Limb (tissue), 2 donors: ENCODE measurements around the gene S100A16.
"Not testable (repeated sequence)": the region's sequence is repeated elsewhere in the genome, so short reads cannot be mapped to it uniquely, and the experiment has no call there.

Experiments
- DNase-seq, 2 donors: peaks; one replicate each; pipeline ENCODE4 v3.0.0-alpha.2; 2016; ENCODE audit errors: extremely low spot score in 2 of 2

S100A16 gene, protein sequence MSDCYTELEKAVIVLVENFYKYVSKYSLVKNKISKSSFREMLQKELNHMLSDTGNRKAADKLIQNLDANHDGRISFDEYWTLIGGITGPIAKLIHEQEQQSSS

DNA sequence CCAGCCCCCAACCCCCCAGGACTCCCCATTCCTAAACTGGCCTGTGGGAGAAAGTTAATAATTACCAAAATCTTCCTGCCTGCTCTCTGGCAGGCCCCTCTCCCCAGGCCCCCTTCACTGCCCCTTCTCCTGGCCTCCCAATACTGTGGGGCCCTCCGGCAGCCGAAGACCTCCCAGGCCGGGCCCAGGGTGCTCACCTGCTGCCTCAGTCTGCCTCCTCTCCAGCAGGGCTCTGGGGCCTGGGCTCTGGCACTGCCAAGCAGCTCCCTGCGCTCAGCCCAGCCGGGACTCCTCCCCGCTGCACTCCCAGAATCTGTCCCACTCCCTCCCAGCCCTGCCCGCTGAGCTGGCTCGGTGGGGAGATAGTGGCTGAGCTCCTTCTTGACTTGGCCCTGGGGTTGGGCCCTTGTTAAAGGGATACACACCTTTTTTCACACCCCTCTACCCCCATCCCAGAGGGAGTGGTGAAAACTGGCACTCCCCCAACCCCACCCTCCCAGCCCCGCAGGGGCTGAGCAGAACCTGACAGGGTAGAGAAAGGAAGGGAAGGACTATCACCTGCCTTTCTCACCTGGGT, at the start of gene S100A16:
TSS of gene S100A16 (minus strand) at position 383 of the 577 bp plus-strand sequence. CDS start 4,986 bp downstream, outside the sequence.
- peak in 1 of 2 donors; percentile 22 for DNase-seq

DNA sequence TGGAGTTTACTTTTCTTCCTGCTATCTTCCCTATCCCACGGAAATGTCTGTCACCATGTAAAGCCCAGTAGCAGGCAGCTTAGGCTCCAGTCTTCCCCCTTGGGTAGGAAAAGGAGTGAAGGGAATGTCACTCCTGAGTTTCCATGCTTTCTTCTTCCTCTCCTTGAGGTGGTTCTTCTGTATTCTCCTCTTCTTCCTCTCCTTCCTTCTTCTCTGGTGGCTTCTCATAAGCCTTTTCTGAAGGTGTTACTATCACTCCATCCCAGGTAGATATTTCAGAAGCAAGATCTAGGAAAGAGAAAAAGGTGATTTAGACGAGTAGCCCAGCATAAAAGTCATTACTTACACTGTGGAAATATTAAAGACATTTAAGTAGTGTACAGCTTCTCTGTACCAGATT, 49.3 kb upstream of the S100A16 start:
- DNase-seq, result no peak

DNA sequence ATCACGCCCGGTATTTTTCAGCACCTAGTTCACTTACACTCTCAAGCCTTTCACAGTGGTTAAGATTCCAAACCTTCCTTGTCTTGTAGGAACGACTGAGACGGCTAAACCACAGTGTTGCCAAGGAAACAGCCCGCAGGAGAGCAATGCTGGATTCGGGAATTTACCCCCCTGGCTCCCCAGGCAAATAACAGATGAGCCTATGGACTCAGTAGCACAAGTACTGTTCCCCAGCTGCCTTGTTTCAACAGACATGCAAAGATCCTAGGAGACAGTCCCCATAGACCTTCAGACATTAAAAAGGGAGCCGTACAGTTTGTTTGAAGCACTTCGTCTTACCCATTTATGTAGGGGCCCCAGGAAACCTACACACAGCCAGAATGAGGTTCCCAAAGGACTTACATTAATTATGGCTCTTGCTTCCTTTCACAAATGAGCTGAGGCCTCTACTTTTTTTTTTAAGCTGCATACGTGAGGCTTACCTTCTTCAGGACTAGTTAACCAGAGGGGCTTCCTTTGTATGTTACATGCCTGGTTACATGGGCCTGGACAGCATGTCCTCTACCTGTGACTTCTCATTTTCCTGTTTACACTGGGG, 48.3 kb upstream of the S100A16 start:
- DNase-seq, result no peak

DNA sequence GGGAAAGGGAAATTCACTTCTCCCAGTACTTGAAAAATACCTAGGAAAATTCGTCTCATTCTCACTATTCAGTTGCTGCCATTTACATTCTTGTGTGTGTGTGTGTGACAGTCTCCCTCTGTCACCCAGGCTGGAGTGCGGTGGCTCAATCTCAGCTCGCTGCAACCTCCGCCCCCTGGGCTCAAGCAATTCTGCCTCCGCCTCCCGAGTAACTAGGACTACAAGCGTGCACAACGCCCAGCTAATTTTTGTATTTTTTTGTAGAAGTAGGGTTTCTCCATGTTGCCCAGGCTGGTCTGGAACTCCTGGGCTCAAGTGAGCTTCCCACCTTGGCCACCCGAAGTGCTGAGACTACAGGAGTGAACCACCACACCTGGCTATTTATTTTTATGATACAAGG, 46.7 kb upstream of the S100A16 start:
- DNase-seq, result no peak

DNA sequence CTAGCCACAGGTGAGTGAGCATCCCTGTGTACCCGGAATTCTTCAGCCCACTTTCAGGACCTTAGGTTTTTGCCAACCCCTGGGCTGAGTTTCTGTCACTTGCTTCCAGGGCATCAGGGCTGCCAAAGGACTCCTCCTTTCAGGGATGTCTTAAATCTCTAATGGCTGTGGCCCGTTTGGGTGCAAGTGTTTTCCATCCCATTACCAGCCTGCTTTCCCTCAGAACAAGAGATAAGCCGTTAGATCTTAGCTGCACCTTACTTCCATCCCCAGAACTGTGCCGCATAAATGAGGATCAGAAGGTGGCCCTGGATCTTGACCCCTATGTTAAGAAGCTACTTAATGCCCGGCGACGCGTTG, 46.2 kb upstream of the S100A16 start:
- DNase-seq, result no peak

DNA sequence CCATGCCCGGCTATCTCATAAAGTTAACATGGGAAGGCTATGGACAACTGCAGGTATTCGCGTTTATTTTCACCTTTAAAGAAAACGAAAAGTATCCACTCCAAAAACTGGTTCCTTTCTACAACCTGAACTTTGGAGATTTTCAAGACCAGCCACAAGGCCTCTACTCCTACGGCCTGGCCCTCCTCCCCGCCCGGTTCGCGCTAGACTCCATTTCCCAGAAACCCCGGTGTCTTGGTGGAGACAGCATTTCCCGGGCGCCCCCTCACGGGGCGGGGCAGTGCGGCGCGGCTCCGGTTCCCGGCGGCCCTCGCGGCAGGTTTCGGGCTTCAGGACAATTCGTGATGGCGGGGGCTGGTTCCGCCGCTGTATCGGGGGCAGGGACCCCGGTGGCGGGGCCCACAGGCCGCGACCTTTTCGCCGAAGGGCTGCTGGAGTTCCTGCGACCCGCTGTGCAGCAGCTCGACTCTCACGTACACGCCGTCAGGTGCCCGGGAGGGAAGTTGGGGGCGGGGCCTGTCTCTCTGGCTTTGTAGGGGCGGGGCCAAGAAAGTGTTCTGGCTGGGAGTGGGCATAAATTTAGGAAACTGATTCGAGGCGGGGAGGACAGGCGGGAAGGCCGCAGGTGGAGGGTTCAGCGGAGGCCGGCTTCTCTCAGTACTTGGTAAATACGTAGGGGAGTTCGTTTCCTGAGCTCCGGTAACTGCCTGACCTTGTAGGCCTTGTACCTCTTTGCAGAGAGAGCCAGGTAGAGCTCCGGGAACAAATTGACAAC, 45.6 kb upstream of the S100A16 start, which contains the start of gene SNAPIN:
TSS of gene SNAPIN (plus strand) at position 304 of the 775 bp plus-strand sequence. CDS start at position 345, 41 bp downstream.
- DNase-seq, result peak; percentile 93 to 95

DNA sequence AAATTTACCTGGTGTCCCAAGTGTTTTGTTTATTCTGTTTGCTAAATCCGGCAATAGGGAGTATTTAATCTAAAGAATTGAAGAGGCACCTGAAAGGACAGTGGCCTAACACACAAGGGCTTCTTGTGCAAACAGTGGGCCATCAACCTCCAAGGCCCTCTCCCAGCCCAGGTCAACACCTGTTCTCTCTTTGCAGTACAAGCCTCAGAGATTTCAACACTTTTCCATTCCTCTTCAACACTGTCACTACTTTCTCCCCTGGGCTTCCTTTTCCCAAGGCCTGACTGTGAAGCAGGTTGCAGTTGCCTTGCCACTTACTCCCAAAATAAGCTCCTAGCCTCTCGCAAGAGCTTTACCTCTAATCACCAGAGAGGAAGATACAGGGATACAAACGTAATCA, 42.4 kb upstream of the S100A16 start:
- DNase-seq, result no peak

DNA sequence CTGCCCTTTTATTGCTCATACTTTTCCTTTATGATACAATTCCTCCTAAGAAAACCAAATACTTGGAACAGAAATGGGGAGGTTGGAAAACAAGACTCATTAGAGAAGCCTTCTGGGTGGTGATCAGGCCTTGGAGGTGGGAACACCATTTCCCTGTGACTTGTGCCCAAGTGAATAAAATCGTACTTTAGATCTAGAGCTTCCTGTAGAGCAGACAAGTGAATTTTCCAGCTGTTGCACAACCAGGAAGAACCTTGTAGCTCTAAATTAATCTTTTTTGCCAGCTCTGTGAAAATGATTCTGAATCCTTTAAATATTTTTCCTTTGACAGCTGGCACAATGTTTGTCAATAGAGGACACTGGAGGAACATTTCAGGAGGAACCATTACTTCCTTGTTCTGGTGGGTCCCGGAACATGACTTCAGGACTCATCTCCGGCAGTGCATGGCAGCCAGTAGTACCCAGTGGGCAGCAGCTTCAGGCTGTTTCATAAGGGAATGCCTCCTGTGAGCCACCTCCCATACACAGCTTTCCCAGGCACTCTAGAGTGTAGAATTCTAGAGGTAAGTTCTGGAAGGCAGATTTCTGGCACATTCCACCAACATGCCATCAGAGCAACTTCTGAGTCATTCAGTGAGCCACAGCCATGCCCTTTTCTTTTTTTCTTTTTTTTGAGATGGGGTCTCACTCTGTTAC, 40.0 kb upstream of the S100A16 start:
- no peak for DNase-seq

DNA sequence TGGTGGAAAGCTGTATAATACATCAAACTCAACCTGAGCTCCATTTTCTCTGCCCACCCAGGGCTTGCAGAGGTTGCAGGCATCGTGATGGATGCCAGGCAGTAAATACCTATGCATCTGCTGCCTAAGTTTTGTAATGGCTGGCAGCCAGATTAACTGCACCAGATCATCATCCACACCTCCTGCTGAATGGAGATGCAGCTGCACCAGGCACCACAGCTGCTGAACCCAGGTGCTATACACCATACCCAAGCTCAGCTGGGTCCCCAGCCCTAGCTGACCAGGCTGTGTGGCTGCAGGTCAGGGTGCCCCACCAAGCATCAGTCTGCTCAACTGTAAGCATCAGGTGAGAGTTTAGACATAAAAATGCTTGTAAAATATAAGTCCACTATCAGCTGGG, 38.8 kb upstream of the S100A16 start:
- DNase-seq, result no peak

DNA sequence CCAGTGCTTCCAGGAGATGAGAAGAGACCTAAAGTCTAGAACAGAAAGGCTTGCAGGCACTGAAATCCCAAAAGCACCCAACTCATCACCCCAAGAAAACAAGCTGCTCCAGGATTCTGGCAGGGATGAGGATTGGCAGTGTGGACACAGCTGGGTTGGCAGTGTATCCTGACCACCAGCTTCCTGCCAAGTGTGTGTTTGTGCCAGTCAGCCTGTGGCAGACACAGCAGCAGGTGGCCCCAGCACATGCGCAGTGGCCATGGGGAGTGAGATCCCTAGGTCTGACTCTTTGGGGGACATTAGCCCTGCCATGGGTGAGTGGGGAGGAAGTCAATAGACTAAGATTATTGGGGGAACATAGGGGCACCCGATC, 36.9 kb upstream of the S100A16 start:
- no peak for DNase-seq

DNA sequence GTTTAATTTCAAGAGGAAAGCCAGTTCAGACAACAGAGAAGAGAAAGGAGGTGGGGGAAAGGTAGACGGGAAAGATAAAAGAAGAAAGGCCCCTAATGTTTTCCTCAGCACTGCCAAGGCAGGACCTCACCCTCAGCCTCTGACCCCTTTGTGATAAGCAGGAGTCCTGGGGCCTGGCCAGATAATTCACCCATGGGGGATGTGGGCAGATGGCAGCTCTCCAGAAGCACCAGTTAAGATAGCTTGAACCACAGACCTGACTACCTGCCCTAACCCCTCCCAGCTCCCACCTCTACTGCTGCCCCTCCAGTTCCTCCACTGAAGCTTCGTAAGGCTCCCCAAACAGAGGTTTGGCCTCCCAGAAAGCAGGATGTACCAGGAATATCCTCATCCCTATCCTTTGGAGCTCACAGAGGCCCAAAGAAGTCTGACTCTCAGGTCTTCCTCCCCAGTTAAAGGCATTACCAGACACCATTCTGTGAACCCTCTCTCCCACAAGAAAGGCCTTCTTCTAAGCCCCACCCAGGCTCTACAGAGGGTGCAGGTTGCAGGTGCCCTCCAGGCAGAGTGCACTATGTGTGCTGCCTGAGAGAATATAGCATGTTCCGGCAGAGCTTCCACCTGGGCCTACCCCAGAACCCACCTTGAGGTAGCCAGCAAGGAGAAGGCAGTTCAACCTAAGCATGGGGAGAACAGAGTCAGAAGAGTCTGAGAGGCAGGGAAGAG, 36.4 kb upstream of the S100A16 start:
- no peak for DNase-seq

DNA sequence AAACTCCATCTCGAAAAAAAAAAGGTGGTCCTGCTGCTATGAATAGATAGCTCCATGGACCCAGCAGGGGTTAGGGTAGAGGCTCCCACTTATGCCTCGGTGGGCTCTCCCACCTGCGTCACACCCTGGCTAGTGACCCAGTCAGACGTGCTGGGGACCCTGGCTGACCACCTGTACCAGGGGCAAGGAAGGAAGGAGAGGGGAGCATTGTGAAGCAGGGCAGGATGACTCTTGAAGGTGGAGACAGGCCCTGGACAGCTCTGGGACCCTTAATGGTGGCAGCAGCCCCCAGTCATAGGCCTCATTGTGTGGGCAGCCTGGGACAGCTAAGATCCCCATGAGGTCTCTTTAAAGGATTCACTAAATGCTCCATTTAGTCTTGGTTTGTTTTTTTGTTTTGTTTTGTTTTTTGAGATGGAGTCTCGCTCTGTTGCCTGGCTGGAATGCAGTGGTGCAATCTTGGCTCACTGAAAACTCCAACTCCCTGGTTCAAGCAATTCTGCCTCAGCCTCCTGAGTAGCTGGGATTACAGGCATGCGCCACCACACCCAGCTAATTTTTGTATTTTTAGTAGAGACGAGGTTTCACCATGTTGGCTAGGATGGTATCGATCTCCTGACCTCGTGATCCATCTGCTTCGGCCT, 35.2 kb upstream of the S100A16 start:
- DNase-seq, result no peak

DNA sequence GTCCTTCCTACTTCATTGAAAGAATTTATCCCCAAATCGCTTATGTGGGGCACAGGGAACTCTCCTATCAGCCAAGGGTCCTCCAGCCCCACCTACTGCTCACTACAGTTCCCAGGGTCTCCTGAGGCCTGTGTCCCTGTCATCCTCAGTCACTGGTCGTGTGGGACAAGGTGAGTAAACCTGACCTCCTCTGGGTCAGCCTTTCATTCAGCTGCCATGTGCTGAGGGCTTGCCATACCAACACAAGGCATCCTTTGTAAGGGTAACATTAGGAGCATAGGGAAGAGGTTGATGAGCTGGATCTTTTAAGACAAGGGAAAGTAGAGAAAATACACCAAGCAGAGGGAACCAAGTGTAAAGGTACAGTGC, 34.4 kb upstream of the S100A16 start:
- DNase-seq, result no peak

DNA sequence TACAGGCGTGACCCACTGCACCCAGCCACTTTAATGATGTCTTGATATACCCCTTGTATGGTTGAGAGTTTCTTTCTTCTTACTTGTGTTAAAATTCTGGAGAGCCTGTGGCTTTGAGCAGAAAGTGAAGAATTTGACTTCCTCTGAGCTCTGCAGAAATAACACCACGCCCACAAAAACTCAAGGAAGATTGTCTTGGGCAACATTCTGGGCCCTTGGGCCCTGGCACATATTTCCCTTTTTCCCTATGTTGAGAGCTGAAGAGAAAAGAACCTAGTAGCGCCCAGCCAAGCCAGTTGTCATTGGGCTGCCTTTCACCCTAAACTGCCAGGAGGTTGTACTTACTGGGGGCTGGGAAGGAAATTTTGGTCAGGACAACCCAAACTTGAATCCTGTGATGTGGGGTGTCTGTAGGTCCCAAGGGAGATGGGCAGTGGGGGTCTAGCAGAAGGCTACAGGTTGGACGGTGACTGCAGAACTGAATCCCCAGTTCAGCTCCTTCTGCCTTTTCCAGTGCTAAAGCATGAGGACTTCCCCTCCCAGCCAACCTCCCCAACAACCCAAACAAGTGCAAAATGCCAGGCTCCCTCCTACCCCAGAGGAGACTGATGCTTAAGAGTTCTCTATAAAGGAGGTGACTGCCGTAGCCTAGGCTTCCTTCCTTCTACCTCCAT, 33.9 kb upstream of the S100A16 start:
- no peak for DNase-seq

DNA sequence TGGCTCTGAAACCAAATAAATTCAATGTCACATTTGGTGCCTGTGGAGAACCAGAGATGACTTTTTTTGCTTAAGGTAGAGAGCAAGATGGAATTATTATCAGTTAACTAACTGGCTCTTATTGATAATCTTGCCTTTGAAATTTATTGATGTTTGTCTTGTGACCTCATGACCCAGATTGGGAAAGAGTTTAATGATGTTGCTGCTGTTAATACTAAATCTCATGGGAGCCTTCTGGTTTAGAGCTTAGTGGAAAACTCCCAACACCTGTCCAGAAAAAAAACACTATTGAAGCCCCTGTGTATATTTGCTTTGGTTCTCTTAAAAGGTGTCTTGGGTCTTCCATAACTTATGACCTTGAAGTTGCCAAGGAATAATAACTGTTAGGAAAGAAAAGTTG, 30.9 kb upstream of the S100A16 start:
- DNase-seq, result no peak

DNA sequence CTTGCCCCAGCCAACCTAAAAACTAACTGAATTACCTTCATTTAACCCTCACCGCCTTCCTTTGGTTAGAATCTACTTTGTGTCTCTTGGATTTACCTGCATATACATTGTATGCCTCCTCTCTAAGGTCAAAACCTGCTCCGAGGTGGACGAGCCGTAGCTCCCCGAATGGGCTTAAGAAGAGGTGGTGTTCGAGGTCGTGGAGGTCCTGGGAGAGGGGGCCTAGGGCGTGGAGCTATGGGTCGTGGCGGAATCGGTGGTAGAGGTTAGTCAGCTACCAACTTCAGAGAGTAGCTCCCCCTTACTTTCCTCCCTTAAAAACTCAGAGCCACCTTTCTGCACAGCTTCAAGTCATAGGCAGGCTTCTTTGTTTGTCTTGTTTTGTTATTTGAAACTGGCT, 30.2 kb upstream of the S100A16 start:
- no peak for DNase-seq

DNA sequence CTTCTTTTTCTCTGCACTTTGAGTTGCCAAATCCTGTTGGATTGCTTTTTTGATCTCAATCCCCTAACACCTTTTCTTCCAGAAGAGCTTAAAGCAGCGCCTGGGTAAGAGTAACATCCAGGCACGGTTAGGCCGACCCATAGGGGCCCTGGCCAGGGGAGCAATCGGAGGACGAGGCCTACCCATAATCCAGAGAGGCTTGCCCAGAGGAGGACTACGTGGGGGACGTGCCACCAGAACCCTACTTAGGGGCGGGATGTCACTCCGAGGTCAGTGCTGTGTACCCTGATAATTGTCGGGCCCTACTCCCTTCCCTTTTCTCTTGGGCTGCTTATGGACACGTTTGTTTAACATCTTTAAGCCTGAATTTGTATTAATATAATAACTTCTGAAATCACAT, 29.2 kb upstream of the S100A16 start:
- no peak for DNase-seq

DNA sequence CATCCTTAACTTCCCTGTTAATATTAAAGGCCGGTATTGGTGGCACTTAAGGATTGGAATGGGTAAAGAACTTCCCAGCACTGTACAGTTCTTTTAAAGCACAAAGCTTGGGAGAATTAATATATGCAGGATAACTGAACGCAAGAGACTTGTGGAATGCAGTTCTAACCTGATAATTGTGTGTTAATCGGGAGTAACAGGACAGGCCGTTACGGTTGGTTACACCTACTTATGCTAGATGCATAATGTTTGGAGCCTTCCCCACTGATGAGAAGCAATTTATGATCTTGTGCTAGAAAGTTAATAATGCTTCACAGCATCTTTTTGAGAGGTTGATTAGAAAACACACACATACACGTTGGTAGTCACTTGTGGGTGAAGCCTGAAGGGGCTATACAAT, 27.9 kb upstream of the S100A16 start:
- DNase-seq, result no peak

DNA sequence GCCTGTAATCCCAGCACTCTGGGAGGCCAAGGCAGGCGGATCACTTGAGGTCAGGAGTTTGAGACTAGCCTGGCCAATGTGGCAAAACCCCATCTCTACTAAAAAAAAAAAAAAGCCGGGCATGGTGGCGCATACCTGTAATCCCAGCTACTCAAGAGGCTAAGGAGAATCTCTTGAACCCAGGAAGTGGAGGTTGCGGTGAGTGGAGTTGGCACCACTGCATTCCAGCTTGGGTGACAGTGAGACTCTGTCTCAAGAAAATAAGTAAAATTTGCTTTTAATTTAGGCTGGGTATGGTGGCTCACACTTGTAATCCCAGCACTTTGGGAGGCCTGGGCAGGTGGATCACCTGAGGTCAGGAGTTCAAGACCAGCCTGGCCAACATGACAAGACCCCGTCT, 27.3 kb upstream of the S100A16 start:
- not testable (repeated sequence) for DNase-seq

DNA sequence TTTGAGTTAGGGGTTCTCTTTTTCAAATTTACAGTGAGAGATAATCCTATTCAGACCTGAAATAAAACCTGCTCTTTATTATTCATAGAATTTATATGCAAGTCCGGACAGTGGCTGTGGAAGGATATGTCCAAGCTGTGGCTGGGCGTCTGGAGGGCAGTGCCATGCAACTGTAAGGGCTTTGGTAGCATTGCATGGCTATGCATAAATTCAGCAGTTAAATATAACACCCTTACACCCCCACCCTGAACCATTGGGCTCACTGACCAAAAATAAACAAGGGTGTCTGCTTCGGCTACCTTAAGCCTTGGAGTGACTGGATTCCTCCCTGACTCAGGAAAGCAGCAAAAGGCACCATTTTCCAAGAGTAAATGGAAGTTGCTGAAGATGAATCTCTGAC, 26.3 kb upstream of the S100A16 start:
- DNase-seq, result no peak
